ENCODE results near the gene OR5P2. TPM values are rescaled to one million over a fixed set of nuclear protein-coding genes. Genes with fewer than 3 reads are reported as not detected.
"Not testable (repeated sequence)": the region's sequence is repeated elsewhere in the genome, so short reads cannot be mapped to it uniquely, and the experiment has no call there.

The OR5P2 gene
- total and polyA plus RNA-seq, 2 of the 8 experiments (the other 6 are each of a cell fraction or from before 2014, with no cell fraction given), result 0.08 TPM; not detected in 1

DNA sequence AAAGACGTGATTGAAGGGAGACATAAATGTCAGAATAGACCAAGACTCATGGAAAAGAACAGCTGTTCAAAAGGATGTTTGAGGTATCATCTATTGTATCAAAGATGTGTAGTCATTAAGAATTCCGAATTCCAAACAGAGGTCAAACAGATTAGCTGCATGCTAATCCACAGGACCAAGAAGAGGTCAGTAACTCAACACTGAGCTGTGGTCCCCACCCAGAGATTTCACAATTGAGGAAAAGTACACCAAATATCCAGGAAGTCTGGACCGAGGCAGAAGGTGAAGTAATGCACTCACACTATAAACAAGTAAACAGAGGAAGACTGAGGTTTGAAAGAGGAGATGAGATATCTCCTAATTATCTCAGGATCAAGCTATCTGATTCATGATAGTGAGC lies 29.6 kb upstream of the OR5P2 start:
- no peak for FAIRE-seq
- no peaks in the 10 kb centered on the region for H3K79me2 ChIP-seq (ENCODE audit: control insufficient read depth in 1 of 2, insufficient read depth in 2 of 2, low read length in 2 of 2)

DNA sequence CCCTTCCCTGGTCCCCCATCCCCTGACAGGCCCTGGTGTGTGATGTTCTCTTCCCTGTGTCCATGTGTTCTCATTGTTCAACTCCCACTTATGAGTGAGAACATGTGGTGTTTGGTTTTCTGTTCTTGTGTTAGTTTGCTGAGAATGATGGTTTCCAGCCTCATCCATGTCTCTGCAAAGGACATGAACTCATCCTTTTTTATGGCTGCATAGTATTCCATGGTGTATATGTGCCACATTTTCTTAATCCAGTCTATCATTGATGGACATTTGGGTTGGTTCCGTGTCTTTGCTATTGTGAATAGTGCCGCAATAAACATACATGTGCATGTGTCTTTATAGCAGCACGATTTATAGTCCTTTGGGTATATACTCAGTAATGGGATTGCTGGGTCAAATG lies 23.7 kb upstream of the OR5P2 start:
- H3K18ac ChIP-seq (ENCODE audit: extremely low read depth, low read length); H2BK20ac ChIP-seq (ENCODE audit: low read length); H3K4me2 ChIP-seq (ENCODE audit: insufficient read depth in 1 of 2, low read depth in 2 of 2, low read length in 2 of 2); H3K79me1 ChIP-seq (ENCODE audit: low read depth, low read length); H2AK5ac ChIP-seq (ENCODE audit: low read depth, low read length); H3K23ac ChIP-seq (ENCODE audit: insufficient read length); H3K27ac ChIP-seq (ENCODE audit: low read depth, low read length); H2AFZ ChIP-seq (ENCODE audit: low read length); H4K20me1 ChIP-seq (replicated peaks in 1 of 2; ENCODE audit: control insufficient read depth in 1 of 2, insufficient read depth in 2 of 2, low read length in 2 of 2); H4K91ac ChIP-seq (replicated peaks; ENCODE audit: insufficient read length, low read length); H3K79me2 ChIP-seq (ENCODE audit: control insufficient read depth in 1 of 2, insufficient read depth in 2 of 2, low read length in 2 of 2); H3K9ac ChIP-seq (replicated peaks in 1 of 4; ENCODE audit: extremely low read depth in 1 of 4, low read depth in 3 of 4, low read length in 3 of 4); DNase-seq (ENCODE audit: low read depth in 1 of 2, low spot score in 2 of 2); H4K5ac ChIP-seq (ENCODE audit: insufficient read length, low read depth, low read length); H3K23me2 ChIP-seq (ENCODE audit: low read depth, low read length); H3K36me3 ChIP-seq (ENCODE audit: control insufficient read depth in 2 of 4, insufficient read depth in 4 of 4, low read length in 3 of 4); H3K56ac ChIP-seq (replicated peaks; ENCODE audit: insufficient read length, low read depth, low read length); FAIRE-seq; H3K9me3 ChIP-seq (ENCODE audit: insufficient read depth in 2 of 2, low read depth in 1 of 2, low read length in 1 of 2); H3K4ac ChIP-seq (replicated peaks; ENCODE audit: insufficient read length, low read depth, low read length); H2BK120ac ChIP-seq (replicated peaks; ENCODE audit: low read depth, low read length); H3K4me1 ChIP-seq (replicated peaks in 1 of 4; ENCODE audit: control insufficient read depth in 3 of 4, insufficient read depth in 4 of 4, low read length in 3 of 4); POLR2A ChIA-PET (ENCODE audit: partially characterized antibody); CTCF ChIA-PET (ENCODE audit: partially characterized antibody); H4K8ac ChIP-seq (ENCODE audit: extremely low read depth, insufficient read depth, low read length); H3K4me3 ChIP-seq (ENCODE audit: extremely low read depth in 1 of 4, insufficient read depth in 2 of 4, low read depth in 3 of 4, low read length in 4 of 4); H3K27me3 ChIP-seq (replicated peaks in 1 of 4; ENCODE audit: control insufficient read depth in 3 of 4, extremely low read depth in 1 of 4, insufficient read depth in 3 of 4, low read length in 3 of 4); H2BK15ac ChIP-seq (ENCODE audit: low read length); H2BK5ac ChIP-seq (ENCODE audit: low read depth, low read length); H3K14ac ChIP-seq (ENCODE audit: insufficient read length); H2BK12ac ChIP-seq (ENCODE audit: low read depth, low read length): not testable (repeated sequence)
- 91% methylated on average over 3 of the region's 3 CpGs; no CpG with 5 or more reads in 1 of the 2 experiments for WGBS, 2 experiments (ENCODE audit: extremely low coverage in 1 of 2, insufficient coverage in 1 of 2, insufficient read length in 1 of 2, insufficient replicate concordance in 2 of 2, low coverage in 1 of 2, low lambda C conversion rate in 2 of 2, missing lambda C conversion rate in 1 of 2)

More for the DNA sequence above, 29.6 kb upstream of the OR5P2 start:
- H3K79me1 ChIP-seq (ENCODE audit: low read depth, low read length), result no peaks in the 10 kb centered on the region
- no peak overlapping the region for H4K5ac ChIP-seq (ENCODE audit: insufficient read length, low read depth, low read length)
- ChIA-PET POLR2A (ENCODE audit: partially characterized antibody) (no interaction called here), CTCF (ENCODE audit: partially characterized antibody) (interaction anchor here (0.7 to 0.9 kb wide), 2 partner anchors 132 to 188 kb away, joined by 3 read pairs; no protein-coding TSS in a partner anchor)
- WGBS, 2 experiments (ENCODE audit: extremely low coverage in 1 of 2, insufficient coverage in 1 of 2, insufficient read length in 1 of 2, insufficient replicate concordance in 2 of 2, low coverage in 1 of 2, low lambda C conversion rate in 2 of 2, missing lambda C conversion rate in 1 of 2), result 81% methylated on average over 3 of the region's 3 CpGs; no CpG with 5 or more reads in 1 of the 2 experiments
- H3K23me2 ChIP-seq (ENCODE audit: low read depth, low read length), result no peaks in the 10 kb centered on the region
- H2BK15ac ChIP-seq (ENCODE audit: low read length), result no peak overlapping the region
- H3K4me3 ChIP-seq (ENCODE audit: extremely low read depth in 1 of 4, insufficient read depth in 2 of 4, low read depth in 3 of 4, low read length in 4 of 4), result no peak overlapping the region
- DNase-seq (ENCODE audit: low read depth in 1 of 2, low spot score in 2 of 2), result no peak
- no peak overlapping the region for H3K9ac ChIP-seq (replicated peaks in 1 of 4; ENCODE audit: extremely low read depth in 1 of 4, low read depth in 3 of 4, low read length in 3 of 4)
- H2BK5ac ChIP-seq (ENCODE audit: low read depth, low read length), result no peak overlapping the region
- no peaks in the 10 kb centered on the region for H3K27me3 ChIP-seq (replicated peaks in 1 of 4; ENCODE audit: control insufficient read depth in 3 of 4, extremely low read depth in 1 of 4, insufficient read depth in 3 of 4, low read length in 3 of 4)
- no peak overlapping the region for H3K18ac ChIP-seq (ENCODE audit: extremely low read depth, low read length)
- no peaks in the 10 kb centered on the region for H4K20me1 ChIP-seq (replicated peaks in 1 of 2; ENCODE audit: control insufficient read depth in 1 of 2, insufficient read depth in 2 of 2, low read length in 2 of 2)
- H2BK12ac ChIP-seq (ENCODE audit: low read depth, low read length), result no peak overlapping the region
- H3K56ac ChIP-seq (replicated peaks; ENCODE audit: insufficient read length, low read depth, low read length), result no peak overlapping the region
- no peaks in the 10 kb centered on the region for H3K36me3 ChIP-seq (ENCODE audit: control insufficient read depth in 2 of 4, insufficient read depth in 4 of 4, low read length in 3 of 4)
- H3K4me2 ChIP-seq (ENCODE audit: insufficient read depth in 1 of 2, low read depth in 2 of 2, low read length in 2 of 2), result no peak overlapping the region
- no peak overlapping the region for H3K14ac ChIP-seq (ENCODE audit: insufficient read length)
- no peak overlapping the region for H2AFZ ChIP-seq (ENCODE audit: low read length)
- no peak overlapping the region for H3K23ac ChIP-seq (ENCODE audit: insufficient read length)
- no peak for TF ChIP-seq HDAC2 (IDR thresholded peaks at IDR 0.05; ENCODE audit: borderline replicate concordance in 1 of 2, low read depth in 2 of 2, low read length in 2 of 2)
- no peak for TF ChIP-seq TEAD4 (IDR thresholded peaks at IDR 0.05; ENCODE audit: low read depth, low read length)
- H4K91ac ChIP-seq (replicated peaks; ENCODE audit: insufficient read length, low read length), result no peak overlapping the region
- H4K8ac ChIP-seq (ENCODE audit: extremely low read depth, insufficient read depth, low read length), result no peak overlapping the region
- H3K27ac ChIP-seq (ENCODE audit: low read depth, low read length), result no peak overlapping the region
- H2BK120ac ChIP-seq (replicated peaks; ENCODE audit: low read depth, low read length), result no peak overlapping the region
- no peaks in the 10 kb centered on the region for H3K9me3 ChIP-seq (ENCODE audit: insufficient read depth in 2 of 2, low read depth in 1 of 2, low read length in 1 of 2)
- H2BK20ac ChIP-seq (ENCODE audit: low read length), result no peak overlapping the region
- no peak overlapping the region for H2AK5ac ChIP-seq (ENCODE audit: low read depth, low read length)
- no peaks in the 10 kb centered on the region for H3K4me1 ChIP-seq (replicated peaks in 1 of 4; ENCODE audit: control insufficient read depth in 3 of 4, insufficient read depth in 4 of 4, low read length in 3 of 4)
- H3K4ac ChIP-seq (replicated peaks; ENCODE audit: insufficient read length, low read depth, low read length), result no peak overlapping the region
